HG03469 (cell line): ENCODE data around the gene CCNY.
A peak's percentile ranks its signal among the peaks of the same experiment; 100 is the strongest.
"Not testable (repeated sequence)": the region's sequence is repeated elsewhere in the genome, so short reads cannot be mapped to it uniquely, and the experiment has no call there.

Source experiments
- ATAC-seq: cut with Tn5 transposase; IDR thresholded peaks from one replicate; pipeline ENCODE4 v1.9.1; 2021; ENCODE audit warnings: mild to moderate bottlenecking, moderate library complexity, moderate number of reproducible peaks; ENCODE audit not compliant: unreplicated experiment

CCNY gene

DNA sequence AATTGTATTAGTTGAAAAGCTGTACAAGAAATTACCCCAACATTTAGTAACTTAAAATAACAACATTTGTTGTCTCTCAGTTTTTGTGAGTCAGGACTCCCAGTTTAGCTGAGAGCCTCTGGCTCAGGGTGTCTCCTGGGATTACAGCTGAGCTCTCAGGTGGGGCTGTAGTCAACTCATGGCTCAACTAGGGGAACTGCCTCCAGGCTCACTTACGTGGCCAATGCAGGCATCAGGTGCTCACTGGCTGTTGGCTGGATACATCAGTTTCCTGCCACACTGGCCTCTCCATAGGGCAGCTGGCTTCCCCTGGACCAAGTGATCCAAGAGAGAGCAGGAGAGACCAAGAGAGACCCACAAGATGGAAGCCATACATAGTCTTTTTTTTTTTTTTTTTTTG lies 17.5 kb downstream of the CCNY start:
- ATAC-seq = no peak

DNA sequence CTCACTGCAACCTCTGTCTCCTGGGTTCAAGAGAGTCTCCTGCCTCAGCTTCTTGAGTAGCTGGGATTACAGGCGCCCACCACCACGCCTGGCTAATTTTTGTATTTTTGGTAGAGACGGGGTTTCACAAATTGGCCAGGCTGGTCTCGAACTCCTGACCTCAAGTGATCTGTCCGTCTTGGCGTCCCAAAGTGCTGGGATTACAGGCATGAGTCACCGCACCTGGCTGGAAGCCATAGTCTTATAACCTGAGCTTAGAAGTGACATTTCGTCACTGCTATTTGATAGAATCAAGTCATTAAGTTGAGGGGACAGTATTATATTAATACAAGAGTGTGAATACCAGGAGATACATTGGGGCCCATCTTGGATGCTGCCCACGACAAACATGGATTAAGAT lies 17.9 kb downstream of the CCNY start:
- ATAC-seq = not testable (repeated sequence)

GRCh38 chr10:35355971-35356724 lies 19.8 kb downstream of the CCNY start:
- peak; percentile 58 for ATAC-seq

DNA sequence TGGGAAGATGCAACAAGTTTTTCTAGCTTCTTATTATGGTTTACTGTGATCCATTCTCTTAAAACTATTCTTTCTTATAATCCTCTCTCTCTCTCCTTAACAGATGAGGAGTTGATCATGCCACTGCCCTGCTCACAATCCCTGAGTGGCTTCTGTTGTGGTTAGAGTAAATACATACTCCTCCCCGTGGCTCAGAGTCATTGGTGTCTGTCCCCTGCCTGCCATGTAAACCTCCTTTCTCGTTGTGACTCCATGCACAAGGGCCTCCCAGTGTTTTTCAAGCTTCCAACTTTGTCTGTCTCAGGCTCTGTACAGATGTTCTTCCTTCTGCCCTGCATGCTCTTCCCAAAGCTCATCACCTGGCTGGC lies 20.4 kb downstream of the CCNY start:
- peak; percentile 22 for ATAC-seq

DNA sequence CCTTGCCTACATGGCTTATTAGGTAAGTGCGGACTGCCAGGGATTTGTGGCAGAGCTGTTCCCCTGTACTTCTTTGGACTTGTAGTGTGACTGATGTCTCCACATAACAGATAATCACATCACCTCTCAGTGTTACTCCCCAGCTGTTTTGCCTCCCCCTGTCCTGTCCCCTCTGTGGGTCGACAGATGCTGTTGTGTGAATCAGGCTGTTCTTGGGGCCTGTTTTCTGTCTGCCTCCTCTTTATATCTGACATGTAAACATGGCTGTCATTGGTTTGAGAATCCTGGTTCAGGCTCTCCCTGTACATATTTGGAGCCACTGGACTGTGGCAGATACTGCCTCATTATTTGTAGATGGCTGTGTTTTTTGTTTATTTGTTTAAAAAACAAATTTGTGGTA lies 22.7 kb downstream of the CCNY start:
- ATAC-seq = no peak

DNA sequence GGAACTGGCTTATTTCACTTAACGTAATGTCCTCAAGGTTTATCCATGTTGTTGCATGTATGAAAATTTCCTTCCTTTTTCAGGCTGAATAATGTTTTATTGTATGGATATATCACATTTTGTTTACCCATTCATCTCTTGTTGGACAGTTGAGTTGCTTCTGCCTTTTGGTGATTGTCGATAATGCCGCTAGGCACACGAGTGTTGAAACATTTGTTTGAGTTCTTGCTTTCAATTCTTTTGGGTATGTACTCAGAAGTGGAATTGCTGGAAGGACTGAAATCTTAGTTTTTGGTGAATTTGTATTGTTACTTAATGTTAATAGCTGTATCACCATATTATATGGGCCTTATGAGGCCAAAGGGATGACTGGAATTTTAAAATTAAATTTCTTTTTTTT lies 23.6 kb downstream of the CCNY start:
- no peak for ATAC-seq

DNA sequence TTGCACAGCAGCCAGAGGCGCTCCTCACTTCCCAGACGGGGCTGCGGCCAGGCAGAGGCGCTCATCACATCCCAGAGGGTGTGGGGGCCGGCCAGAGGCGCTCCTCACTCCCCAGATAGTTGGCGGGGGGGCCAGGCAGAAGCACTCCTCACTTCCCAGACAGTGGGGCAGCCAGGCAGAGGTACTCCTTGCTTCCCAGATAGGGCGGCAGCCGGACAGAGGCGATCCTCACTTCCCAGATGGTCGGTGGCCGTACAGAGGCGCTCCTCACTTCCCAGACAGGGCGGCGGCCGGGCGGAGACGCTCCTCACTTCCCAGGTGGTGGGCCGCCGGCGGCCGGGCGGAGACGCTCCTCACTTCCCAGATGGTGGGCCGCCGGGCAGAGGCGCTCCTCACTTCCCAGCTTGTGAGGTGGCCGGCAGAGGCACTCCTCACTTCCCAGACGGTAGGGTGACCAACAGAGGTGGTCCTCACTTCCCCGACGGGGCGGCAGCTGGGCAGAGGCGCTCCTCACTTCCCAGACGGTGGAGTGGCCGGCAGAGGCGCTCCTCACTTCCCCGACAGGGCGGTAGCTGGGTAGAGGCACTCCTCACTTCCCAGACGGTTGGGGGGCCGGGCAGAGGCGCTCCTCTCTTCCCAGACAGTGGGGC lies 26.5 kb downstream of the CCNY start:
- ATAC-seq = no peak

DNA sequence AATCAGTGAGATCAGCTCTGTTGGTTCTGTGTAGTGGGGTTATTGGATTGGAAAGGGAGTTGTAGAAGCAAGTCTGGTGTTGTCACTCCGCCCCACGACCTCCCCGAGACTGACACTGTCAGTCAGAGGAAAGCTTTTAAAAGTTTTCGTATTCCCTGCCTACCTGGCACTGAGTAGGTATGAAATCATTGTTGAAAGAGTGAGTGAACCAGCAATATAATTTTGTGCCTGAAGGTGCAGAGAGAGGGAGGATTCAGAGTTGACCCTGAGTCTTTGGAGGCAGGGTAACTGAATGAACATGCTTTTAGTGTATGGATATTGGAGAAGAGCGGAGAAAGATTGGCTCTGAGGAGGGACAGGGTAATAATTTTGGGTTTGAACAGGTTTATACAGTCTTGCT lies 27.3 kb downstream of the CCNY start:
- ATAC-seq = no peak

DNA sequence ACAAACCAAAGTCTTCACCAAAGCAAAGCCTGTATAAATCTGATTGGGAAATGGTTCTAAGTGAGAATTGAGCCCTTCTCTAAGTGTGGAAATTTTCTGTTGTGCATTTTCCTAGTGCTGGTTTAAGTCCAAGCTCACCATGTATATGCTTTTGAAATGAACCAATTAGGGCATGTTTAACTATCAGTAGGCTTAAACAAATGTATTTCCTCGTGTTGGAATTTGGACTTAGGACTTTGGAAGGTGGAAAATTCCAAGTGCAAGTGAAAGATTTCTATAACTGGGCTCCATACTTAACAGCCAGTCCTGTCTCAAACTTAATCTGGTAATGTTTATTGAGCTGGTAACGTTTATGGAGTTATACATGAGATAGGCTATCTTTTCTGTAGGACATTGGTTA lies 28.5 kb downstream of the CCNY start:
- no peak for ATAC-seq

GRCh38 chr10:35365994-35366393 lies 29.7 kb downstream of the CCNY start:
- no peak for ATAC-seq

DNA sequence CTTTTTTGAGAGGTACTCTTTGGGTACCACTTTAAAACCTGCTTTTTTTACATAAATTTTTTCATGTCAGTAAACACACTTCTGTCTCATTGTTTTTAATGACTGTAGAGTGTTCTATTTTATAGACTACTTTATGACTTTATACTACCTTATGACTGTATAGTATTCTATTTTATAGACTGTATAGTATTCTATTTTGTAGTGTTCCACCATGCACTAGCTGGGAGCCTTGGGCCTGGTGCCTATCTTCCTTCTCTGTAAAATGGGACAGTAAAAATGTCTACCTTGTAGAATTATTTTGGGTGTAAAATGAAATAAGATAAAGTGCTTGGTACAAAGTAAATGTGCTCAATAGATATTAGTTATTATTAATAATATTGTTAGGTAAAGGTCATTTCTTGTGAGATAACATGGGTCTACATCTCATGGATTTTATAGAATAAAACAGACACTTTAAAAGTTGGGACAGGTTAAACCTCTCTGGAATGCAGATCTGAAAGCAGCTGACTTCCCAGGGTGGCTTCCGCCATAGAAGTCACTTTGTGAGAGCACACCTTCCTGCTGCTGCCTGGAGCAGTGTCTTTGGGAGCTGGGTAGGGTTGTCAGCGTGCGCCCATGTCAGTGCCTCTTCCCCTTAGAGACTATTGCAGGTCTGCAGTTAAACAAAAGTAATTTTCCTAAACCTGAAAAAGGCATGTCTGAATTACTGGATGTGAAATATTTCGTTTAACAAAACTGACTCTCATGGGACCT lies 31.0 kb downstream of the CCNY start:
- no peak for ATAC-seq

- no peak for ATAC-seq
These were observed 31.7 kb downstream of the CCNY start for GRCh38 chr10:35367982-35368381.

GRCh38 chr10:35368485-35369048 lies 32.3 kb downstream of the CCNY start:
- no peak for ATAC-seq

- no peak for ATAC-seq
These were observed 32.8 kb downstream of the CCNY start for GRCh38 chr10:35369049-35369611.

DNA sequence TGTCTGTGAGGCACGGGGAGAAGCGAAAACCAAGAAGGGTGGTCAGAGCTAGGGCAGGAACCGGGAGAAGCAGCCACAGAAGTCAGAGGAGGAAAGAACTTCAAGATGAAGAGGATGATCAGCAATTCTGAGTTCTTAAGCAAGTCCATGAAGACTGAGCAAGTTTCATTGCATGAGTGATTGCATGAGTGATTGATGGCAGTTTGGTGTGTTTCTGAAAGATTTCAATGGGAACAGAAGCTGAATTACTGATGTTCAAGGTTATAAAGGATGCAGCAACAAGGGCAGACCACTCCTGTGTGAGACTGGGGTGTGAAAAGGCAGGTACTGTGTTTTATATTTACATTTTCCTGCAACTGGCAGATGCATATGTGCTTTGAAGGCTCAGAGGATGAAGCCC lies 35.4 kb downstream of the CCNY start:
- no peak for ATAC-seq

DNA sequence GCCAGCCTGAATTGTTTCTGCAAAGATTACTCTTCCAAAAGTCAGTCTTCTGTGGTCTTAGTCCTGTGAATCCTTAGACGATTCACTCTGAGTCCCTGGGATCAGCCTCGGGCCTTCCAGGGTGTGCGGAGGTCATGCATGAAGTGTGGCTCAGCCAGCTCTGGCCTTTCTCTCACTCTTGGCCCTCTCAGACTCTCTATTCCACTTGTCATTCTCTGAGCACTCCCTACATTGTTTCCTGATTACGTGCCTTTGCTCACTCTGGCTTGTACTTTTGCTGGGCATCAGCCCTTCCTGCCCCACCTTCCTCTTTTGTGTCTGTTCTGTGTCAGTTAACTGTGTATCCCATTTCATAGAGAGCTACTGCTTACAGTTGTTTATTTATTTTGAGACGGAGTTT lies 36.0 kb downstream of the CCNY start:
- no peak for ATAC-seq

DNA sequence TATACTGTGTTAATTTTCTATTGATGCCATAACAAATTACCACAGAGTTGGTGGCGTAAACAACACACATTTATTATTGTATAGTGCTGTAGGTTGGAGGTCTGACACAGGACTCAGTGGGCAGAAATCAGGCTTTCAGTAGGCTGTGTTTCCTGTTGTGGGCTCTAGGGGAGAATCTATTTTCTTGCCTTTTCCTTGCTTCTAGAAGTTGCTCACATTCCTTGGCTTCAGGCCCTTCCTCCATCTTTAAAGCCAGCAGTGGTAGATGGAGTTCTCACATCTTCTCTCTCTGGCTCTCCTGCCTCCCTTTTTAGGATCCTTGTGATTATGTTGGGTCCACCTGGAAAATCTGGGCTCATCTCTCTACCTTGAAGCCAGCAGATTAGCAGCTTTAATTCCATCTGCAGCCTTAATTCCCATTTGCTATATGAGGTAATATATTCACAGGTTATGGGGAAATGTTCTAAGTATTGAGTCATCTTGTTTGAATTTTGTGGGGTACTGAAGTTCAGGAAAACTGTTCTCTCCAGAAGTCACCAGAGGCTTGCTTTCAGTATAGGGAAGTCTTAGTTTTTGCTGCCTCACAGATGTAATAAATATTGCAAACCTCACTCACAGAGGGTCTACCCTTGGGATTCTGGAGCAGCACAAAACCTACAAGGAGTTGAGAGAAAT lies 38.9 kb downstream of the CCNY start:
- ATAC-seq = no peak

GRCh38 chr10:35377050-35377728 lies 40.9 kb downstream of the CCNY start:
- ATAC-seq = no peak

GRCh38 chr10:35378541-35379210 lies 42.4 kb downstream of the CCNY start:
- no peak for ATAC-seq
